Loucy (cell line): ENCODE measurements around the gene SCAMP4.

ENCODE experiments used
- EZH2phosphoT487 ChIP-seq: fragments of 200-600 bp; IDR thresholded peaks from 2 replicates; pipeline ENCODE4 v1.6.1; 2018; ENCODE audit warnings: antibody characterized with exemption, mild to moderate bottlenecking, moderate library complexity, borderline replicate concordance
- TF ChIP-seq, protein P1 (sequence below): fragments of 200-600 bp; sonication (generic); conservative IDR thresholded peaks from 2 replicates; pipeline ENCODE4 v1.5.1; 2014; ENCODE audit warnings: mild to moderate bottlenecking, antibody characterized with exemption, low read length

DNA sequence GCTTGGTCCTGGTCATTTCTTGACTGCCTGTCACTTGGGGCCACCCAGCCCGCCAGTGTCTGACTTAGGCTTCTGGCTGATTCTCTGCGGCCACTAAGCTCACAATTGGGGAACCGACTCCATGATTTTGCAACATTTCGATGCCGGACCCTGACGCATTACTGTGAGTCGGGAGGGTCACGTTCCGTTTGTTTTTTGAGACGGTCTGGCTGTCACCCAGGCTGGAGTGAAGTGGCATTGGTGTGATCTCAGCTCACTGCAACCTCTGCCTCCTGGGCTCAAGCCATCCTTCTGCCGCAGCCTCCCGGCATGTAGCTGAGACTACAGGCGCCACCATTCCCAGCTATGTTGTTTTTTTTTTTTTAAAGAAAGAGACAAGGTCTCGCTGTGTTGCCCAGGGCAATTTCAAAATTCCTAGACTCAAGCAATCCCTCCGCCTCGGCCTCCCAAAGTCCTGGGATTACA is 3.2 kb upstream of the SCAMP4 start:
- TF ChIP-seq, protein P1, sequence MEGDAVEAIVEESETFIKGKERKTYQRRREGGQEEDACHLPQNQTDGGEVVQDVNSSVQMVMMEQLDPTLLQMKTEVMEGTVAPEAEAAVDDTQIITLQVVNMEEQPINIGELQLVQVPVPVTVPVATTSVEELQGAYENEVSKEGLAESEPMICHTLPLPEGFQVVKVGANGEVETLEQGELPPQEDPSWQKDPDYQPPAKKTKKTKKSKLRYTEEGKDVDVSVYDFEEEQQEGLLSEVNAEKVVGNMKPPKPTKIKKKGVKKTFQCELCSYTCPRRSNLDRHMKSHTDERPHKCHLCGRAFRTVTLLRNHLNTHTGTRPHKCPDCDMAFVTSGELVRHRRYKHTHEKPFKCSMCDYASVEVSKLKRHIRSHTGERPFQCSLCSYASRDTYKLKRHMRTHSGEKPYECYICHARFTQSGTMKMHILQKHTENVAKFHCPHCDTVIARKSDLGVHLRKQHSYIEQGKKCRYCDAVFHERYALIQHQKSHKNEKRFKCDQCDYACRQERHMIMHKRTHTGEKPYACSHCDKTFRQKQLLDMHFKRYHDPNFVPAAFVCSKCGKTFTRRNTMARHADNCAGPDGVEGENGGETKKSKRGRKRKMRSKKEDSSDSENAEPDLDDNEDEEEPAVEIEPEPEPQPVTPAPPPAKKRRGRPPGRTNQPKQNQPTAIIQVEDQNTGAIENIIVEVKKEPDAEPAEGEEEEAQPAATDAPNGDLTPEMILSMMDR = no peak
- TF ChIP-seq EZH2phosphoT487 = no peak
